NCI-H1105 (cell line): ENCODE measurements around the gene TEDC1.

Experiments
- DNase-seq: peaks from one replicate; lab custom pipeline; 2025; lab: John Stamatoyannopoulos, UW

TEDC1 gene

DNA sequence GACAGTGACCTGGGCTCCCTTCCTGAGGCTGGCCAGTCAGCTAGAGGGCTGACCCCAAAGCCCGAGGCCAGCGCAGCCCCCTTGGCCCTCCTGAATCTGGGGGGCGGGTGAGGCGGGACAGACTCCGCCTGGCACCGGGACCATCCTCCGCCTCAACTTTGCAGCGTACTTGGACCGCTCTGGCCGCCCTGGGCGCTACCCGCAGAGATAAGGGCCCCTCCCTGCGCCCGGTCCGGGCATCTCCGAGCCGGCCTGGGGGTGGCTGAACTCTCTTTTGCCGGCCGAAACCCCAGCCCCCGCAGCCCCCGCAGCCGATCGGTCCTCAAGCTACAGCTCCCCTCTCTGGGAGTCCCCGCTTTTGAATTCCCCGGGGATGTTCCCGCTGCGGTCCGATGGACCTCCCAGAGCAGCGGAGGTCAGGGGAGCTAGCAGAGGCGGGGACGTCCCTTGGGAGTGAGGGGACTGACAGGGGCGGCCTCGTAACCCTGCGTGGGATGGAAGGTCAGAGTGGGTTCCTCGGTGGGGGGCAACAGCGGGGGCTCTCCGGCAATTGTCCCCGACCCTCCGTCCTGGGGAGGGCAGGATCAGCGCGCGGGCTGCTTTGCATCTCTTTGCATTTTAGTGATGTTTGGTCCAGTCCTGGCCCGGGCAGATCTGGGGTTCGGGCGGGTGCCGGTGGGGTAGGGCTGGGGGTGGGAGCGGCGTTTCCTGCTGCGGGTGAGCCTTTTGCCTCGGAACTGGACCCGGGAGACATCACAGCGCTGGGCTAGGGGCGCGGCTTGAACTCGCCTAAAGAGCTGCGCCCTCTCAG, 4.7 kb upstream of the TEDC1 start, which contains the start of gene CRIP1:
Gene CRIP1 (plus strand): TSS at position 724 of the 811 bp plus-strand sequence. CDS start 374 bp downstream, outside the sequence.
- DNase-seq: no peak

- DNase-seq: peak; percentile 32
Observed at GRCh38 chr14:105486974-105487448, 4.0 kb upstream of the TEDC1 start.

DNA sequence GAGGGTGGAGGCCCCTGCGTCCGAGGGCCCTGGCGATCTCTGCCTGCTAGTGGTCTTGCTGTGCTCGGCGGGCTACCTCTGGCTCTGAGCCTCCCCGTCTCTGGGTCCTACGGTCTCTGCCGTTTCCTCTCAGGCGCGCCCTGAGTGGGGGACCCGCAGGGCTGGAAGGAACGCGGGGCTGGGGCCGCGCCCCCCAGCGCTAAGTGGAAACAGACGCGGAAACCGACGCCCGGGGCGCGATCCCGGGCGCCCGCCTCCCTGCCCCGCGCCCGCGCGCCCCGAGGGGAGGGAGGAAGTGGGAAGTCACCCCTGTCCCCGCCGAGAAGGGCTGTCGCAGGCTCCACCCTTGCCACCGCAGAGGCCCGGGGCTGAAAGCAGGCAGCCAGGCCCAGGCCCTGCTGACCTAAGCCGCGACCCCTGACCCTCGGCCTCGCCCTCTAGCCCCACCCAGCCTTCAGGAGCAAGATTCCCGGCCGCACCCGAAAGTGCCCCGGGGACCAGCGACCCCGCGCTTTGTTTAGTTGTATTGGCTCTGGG, 3.5 kb upstream of the TEDC1 start:
- DNase-seq: no peak

DNA sequence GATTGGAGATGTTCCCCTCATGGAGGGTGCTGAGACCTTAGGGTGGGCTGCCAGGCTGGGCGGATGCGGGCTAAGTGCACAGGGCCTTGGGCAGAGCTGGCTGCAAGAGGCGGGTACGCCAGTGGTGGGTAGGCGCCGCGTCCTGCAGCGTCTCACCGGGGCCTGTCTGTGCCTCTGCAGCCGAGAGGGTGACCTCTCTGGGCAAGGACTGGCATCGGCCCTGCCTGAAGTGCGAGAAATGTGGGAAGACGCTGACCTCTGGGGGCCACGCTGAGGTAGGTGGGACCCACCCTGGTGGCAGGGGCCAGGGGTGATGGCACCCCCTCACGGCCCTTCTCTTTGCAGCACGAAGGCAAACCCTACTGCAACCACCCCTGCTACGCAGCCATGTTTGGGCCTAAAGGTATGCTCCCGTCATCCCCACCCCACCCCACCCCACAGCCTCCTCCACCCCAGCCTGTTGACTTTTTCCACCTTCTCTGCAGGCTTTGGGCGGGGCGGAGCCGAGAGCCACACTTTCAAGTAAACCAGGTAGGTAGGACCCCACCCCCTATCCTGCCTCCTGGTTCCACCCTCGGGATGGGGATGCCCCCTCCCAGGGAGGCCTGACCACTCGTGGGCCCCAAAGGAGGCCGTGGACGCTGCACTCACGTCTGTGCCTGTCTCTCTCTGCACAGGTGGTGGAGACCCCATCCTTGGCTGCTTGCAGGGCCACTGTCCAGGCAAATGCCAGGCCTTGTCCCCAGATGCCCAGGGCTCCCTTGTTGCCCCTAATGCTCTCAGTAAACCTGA, 2.9 kb upstream of the TEDC1 start:
- no peak for DNase-seq

DNA sequence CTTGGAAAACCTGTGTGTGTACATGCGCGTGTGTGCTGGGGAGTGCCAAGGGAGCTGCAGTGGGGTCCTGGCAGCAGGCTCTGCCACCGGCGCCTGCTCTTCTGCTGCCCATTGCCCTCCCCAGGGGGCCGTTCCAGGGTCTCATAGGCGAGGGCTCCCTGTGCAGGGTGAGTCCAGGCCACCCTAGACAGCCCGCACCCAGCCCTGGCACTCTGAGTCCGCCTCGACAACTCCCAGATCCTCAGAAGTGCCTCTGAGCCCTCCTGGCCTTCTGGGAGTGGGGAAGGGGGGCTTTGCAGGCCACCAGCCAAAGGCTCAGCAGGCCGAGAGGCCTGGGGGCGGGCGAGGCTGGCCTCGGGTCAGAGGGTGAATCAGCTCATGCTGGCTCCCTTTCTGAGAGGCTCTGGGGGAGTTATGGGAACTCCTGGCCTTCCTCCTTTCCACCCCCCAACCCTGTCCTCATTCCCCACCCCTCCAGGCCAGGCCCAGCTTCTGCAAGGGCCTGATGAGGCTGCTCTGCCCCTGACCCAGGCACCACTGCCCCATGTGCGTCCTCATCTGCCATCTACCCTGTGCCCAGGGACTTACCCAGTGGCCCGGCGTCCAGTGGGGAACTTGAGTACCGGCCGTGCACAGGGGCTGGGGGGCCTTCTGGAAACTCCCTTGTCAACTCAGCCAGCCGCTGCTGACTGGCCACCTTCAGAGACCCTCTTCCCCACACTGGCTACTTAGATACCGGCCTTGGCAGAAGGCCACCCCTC, 2.1 kb upstream of the TEDC1 start:
- DNase-seq: no peak

- peak; percentile 88 for DNase-seq
Observed at GRCh38 chr14:105489542-105490266, 1.3 kb upstream of the TEDC1 start.

- DNase-seq: no peak
Observed at GRCh38 chr14:105490267-105490571, 827 bp upstream of the TEDC1 start.

DNA sequence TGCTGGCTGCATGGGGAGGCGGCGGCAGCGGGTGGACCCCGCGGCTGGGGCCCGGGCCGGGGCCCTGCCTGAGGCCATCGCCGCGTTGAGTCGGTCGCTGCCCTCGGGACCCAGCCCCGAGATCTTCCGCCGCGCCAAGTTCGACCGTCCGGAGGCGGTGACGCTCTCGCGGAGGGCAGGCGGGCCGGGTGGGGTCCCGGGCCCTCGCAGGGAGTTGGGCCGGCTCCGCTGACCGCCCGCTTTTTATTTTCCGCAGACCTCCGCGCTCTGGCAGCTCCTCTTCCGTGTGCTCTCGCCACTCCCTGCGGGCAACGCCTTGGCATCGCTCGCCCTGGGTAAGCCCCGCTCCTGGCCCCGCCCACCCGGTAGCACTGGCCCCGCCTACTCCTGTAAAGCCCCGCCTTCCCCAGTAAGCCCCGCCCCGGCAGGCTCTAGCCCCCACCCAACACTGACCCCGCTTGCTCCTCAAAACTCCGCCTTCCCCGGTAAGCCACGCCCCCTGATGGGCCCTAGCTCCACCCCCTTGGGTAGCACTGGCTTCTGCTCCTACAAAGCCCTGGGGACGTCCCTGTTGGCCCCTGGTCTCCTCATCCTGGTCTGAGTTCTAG, 424 bp downstream of the TEDC1 start:
- peak; percentile 51 for DNase-seq

DNA sequence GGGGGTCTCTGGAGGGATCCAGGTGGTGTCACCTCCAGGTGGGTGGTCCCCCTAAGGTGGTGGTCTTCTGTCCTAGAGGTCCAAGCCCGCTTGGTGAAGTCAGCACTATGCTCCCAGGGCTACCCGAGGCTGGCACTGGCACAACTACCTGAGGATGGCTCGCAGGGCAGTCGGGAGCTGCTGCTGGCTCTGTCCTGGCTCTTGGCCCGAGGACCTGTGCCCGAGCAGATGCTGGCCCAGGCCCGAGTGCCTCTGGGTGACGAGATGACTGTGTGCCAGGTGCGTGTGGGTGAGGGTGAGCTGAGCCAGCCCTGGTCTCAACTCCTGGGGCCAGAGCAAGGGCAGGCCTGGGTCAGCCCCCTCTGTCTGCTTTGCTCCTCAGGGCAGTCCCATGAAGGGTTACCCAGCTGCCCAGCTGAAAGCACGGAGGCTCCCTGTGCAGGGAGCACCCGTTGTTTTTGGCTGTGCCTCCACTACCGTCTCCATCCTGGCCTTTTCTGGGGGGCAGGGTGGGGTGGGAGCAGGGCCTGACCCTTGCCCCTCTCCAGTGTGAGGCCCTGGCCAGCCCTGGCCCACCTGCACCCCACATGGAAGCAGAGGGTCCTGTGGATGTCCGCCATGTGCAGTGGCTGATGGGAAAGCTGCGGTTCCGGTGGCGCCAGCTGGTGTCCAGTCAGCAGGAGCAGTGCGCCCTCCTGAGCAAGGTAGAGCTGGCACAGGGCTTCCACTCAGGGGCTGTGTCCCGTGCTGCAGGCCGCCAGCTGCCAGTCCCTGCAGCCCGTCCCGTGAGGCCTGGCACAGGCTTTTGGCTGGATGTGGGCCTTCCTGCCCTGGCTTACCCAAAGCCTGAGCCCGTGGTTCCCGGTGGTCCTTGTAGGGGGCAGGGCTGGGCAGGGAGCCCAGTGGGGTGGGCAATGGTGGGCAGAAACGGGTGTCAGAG, 1.3 kb downstream of the TEDC1 start:
- DNase-seq: no peak

- DNase-seq: no peak
Observed at GRCh38 chr14:105492971-105493871, 2.2 kb downstream of the TEDC1 start.

DNA sequence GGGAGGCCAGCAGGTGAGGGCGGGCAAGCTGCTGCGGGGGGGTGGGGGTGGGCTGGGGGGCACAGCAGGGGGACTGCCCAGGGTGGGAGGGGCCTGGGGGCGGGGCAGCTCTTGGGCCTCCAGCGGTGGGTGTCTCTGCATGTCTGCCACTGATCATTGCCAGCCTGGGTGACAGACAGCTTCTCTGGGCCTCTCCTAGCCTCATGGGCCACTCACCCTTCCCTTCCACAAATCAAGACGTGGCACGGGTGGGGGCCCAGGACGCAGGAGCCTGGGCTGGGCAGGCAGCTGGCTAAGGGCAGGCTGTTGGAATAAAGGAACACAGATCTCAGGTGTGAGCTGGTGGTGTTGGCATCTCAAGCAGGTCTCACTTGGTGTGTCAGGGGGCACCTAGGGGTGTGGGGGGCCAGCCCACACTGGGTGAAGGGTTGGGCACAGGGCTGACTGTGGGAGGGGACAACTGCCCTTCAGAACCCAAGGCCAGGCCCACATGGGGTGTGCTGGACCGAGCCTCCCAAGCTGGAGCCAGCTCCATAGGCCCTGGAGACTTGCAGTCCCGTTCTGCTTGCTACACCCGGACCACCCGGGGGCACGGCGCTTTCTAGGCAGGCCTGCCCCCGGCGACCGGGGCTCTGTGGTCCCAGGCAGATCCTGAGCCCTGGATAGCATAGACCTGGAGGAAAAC, 3.0 kb downstream of the TEDC1 start:
- no peak for DNase-seq

- no peak for DNase-seq
Observed at GRCh38 chr14:105494606-105494929, 3.5 kb downstream of the TEDC1 start.

DNA sequence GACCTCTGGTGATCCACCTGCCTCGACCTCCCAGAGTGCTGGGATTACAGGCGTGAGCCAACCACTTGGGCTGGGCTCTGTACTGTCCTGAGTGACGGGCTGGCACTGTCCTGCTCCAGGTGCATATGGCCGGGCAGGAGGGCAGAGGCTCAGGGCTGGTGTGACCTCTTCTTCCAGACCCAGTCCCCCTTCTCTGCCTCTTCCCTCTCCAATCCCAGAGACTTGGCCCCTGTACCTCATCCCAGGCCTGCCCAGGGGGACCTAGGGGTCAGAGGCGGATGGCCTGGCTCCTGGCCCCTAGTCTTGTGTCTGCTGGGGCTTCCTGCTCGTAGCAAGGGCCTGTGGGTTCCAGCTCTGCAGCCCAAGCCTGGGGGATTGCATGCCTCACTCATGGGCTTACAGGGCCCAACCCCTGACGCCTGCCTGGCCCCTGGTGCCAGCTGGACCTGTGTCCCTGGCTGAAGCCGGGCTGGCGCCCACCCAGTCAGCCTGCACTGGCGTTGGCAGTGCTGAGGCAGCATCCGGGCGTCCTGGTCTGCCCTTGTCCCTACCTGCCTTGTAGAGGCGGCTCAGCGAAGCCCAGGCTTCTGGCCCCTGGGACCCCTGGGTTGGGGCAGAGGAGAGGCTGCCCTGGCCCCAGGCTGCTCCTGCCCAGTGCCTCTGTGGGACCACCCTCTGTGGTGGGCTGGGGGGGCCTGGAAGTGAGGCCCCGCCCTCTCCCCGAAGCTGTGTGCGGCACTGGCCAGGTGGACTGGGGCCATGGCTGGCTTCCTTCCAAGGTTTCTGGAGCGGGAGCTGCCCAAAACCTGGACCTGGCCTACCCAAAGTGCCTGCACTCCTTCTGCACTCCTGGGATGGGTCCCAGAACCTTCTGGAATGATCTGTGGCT, 4.3 kb downstream of the TEDC1 start:
- no peak for DNase-seq

DNA sequence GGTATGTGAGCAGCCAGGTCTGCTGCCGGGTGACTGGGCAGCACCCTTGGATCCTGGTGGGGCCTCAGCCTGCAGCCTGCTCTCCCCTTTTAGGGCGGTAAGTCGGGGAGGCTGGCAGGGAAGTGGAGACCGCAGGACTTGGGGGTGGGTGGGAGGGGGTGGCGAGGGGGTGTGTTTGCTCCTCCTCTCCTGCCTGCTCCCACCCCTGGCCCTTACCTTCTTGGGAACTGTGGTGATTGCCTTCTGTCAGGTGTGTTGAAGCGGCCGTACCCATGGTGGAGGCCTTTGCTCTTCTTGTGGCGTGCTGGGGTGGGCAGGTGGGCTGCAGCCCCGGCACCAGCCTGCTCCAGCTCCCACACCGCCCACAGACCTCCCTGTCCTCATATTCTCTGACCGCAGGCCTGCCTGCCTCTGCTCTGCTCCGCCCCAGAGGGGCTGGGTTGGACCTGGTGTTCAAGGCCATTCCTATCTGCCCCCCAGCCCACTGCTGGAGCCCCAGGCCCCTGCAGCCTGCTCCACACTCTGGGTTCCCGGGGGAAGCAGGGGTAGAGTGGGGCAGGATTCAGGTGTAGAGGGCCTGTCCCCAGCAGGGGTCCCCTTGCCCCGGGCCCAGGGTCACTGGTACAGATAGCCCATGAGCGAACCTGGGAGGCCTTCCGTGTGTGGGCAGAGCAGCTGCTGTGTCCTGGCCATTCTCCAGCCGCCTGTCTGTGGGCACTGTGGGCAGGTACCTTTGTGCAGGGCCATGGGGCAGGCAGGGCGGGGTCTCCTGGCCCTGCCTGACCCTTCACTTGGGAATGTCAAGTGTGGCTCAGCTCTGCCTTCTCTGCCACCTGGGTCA, 5.2 kb downstream of the TEDC1 start:
- no peak for DNase-seq

GRCh38 chr14:105496831-105497591, 6.0 kb downstream of the TEDC1 start:
- no peak for DNase-seq
